GM12892 (cell line): Measurements from ENCODE around the gene USP13.

ENCODE experiments used
- DNase-seq: peaks from one replicate; pipeline ENCODE4 v3.0.0; 2011; ENCODE audit not compliant: insufficient read length
- FAIRE-seq: peaks from 2 replicates; lab custom pipeline; 2011; peaks lifted over from hg19 to GRCh38; lab: Jason Lieb, UNC
- POLR2A ChIP-seq: IDR thresholded peaks from 2 replicates; pipeline ENCODE4 v1.6.1; 2011; ENCODE audit warnings: low read depth, low read length, control low read depth
- POLR2AphosphoS5 ChIP-seq: IDR thresholded peaks from 2 replicates; pipeline ENCODE4 v1.6.1; 2011; ENCODE audit warnings: low read depth, low read length, control low read depth
- TAF1 ChIP-seq: IDR thresholded peaks from 2 replicates; pipeline ENCODE4 v1.6.1; 2011; ENCODE audit warnings: low read depth, mild to moderate bottlenecking, control low read depth, low read length, borderline replicate concordance

The USP13 gene

DNA sequence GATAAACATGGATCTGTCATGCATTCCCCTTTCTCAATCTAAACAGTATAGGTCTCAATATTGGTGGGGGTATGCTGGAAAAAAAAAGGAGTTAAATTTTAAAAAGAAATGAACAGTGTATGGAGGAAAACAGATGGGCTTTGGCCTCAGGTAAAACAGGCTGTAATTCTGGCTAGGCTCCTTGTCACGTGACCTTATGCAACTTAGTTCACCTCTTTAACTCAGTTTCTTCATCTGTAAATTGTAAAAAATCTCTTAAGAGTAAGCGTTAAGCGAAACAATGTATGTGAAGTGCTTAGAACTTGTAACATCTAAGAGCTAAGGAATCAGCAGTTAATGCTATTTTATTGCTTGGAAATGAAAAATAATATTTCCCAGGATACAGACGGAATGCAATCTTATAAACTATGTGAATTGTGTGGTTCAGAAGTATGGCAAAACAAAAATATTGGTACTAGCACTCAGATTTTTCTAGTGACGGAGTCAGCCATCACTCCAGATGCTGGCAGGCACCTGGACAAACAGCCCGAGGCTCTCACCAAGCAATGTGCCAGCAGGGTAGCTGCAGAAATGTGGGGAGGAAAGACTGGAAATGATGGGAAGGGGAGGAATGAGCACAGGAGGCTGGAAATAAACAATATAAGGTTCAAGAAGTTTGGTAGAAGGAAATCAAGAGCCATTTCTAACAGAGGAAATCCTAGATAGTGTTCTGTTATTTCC, 172.8 kb downstream of the USP13 start:
- DNase-seq (no peak), FAIRE-seq (no peak)
- TF ChIP-seq POLR2AphosphoS5 (no peak), POLR2A (no peak), TAF1 (no peak)

- TF ChIP-seq POLR2A = no peak
- no peak for TF ChIP-seq TAF1
- no peak for TF ChIP-seq POLR2AphosphoS5
These were observed 173.4 kb downstream of the USP13 start for GRCh38 chr3:179826247-179826637.

GRCh38 chr3:179828738-179829137, 175.9 kb downstream of the USP13 start:
- no peak for DNase-seq
- no peak for FAIRE-seq
- TF ChIP-seq TAF1 (no peak), POLR2AphosphoS5 (no peak), POLR2A (no peak)

More at GRCh38 chr3:179826247-179826637, 173.4 kb downstream of the USP13 start:
- FAIRE-seq (no peak), DNase-seq (no peak)

DNA sequence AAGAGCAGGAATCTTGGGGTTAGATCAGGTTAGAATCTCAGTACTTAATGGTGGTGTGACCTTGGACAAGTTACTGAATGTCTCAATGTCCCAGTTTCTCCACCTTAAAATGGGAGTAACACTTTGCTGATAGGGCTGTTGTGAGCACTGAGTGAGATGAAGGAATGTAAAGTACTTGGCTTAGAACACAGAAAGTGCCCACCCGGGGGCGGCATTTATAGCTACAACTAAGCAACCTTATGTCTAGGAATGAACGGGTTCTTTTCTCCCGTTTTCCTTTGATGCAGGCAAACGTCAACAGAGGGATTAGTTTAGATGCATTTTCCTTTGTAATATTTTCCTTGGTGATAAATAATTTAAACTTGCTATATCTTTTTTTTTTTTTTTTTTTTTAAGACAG, 176.6 kb downstream of the USP13 start:
- FAIRE-seq (no peak), DNase-seq (no peak)
- TF ChIP-seq POLR2A (no peak), POLR2AphosphoS5 (no peak), TAF1 (no peak)

DNA sequence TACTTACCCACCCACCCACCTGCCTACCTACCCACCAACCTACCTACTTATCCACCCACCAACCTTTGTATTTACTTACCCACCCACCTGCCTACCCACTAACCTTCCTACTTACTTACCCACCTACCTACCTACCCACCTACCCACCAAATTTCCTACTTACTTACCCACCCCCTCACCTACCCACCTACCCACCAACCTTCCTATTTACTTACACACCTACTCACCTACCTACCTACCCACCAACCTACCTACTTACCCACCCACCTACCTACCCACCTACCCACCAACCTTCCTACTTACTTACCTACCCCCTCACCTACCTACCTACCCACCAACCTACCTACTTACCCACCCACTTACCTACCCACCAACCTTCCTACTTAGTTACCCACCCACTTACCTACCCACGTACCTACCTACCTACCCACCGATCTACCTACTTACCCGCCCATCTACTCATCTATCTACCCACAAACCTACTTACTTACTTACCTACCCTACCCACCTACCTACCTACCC, 179.6 kb downstream of the USP13 start:
- FAIRE-seq (no peak), DNase-seq (no peak)
- no peak for TF ChIP-seq POLR2AphosphoS5

DNA sequence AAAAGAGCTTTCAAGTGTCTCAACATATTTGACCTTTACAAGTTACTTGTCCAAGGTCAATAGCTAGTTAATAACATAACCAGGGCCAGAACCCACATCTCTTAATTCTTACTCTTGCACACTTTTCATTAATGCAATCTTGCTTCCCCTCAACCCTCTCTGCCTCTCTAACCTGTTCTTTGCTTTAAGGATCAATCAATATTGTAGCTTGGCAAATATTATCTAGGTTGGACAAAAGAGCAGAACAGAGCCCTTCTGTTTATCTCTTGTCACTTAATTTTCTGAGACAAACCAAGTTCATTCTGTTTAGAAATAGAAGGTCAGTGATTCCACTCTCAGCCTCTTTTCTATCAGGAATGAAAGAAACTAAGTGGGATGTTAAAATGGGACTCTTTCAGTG, 180.5 kb downstream of the USP13 start:
- DNase-seq (no peak), FAIRE-seq (no peak)
- TF ChIP-seq POLR2A (no peak), TAF1 (no peak), POLR2AphosphoS5 (no peak)

- TF ChIP-seq POLR2A = no peak
- no peak for TF ChIP-seq POLR2AphosphoS5
- FAIRE-seq (no peak), DNase-seq (no peak)
These were observed 184.5 kb downstream of the USP13 start for GRCh38 chr3:179837374-179837773.
